ENCODE measurements around the gene ZNF469.

The ZNF469 gene

GRCh38 chr16:88426018-88426417 is 43.3 kb downstream of the ZNF469 start:
- Histone ChIP-seq H3K79me2 (ENCODE audit: low read length) (no peaks in the 10 kb centered on the region), H3K4me1 (ENCODE audit: low read length) (peaks cover 1% of the 10 kb centered on the region; the same call in 1 of the 2 replicates), H3K27ac (ENCODE audit: low read length) (no peak overlapping the region), H3K9ac (ENCODE audit: low read length) (no peak overlapping the region), H2AFZ (ENCODE audit: low read depth, low read length) (no peak overlapping the region), H3K4me2 (ENCODE audit: low read length) (no peak overlapping the region), H3K4me3 (ENCODE audit: low read length) (no peak overlapping the region), H3K9me3 (ENCODE audit: insufficient read depth, low read length) (no peaks in the 10 kb centered on the region), H3K36me3 (replicated peaks; ENCODE audit: low read depth, low read length) (no peaks in the 10 kb centered on the region), H4K20me1 (ENCODE audit: insufficient read depth, low read length) (no peaks in the 10 kb centered on the region), H3K27me3 (ENCODE audit: low read depth, low read length) (peaks cover 2% of the 10 kb centered on the region)
- TF ChIP-seq EZH2phosphoT487 (IDR thresholded peaks at IDR 0.05; ENCODE audit: low read depth) (no peak), CTCF (IDR thresholded peaks at IDR 0.05; ENCODE audit: low read depth, low read length) (no peak)

GRCh38 chr16:88427376-88427775 is 44.6 kb downstream of the ZNF469 start:
- Histone ChIP-seq H3K4me2 (ENCODE audit: low read length) (no peak overlapping the region), H3K4me3 (ENCODE audit: low read length) (no peak overlapping the region), H3K27ac (ENCODE audit: low read length) (no peak overlapping the region), H3K79me2 (ENCODE audit: low read length) (no peaks in the 10 kb centered on the region), H3K9me3 (ENCODE audit: insufficient read depth, low read length) (no peaks in the 10 kb centered on the region), H3K4me1 (ENCODE audit: low read length) (peaks cover 6% of the 10 kb centered on the region; the same call in 1 of the 2 replicates), H3K9ac (ENCODE audit: low read length) (no peak overlapping the region), H3K27me3 (ENCODE audit: low read depth, low read length) (peaks cover 11% of the 10 kb centered on the region), H4K20me1 (ENCODE audit: insufficient read depth, low read length) (no peaks in the 10 kb centered on the region), H2AFZ (ENCODE audit: low read depth, low read length) (no peak overlapping the region), H3K36me3 (replicated peaks; ENCODE audit: low read depth, low read length) (no peaks in the 10 kb centered on the region)
- TF ChIP-seq CTCF (IDR thresholded peaks at IDR 0.05; ENCODE audit: low read depth, low read length), result no peak
- TF ChIP-seq EZH2phosphoT487 (IDR thresholded peaks at IDR 0.05; ENCODE audit: low read depth), result no peak

- no peak for TF ChIP-seq CTCF (IDR thresholded peaks at IDR 0.05; ENCODE audit: low read depth, low read length)
- TF ChIP-seq EZH2phosphoT487 (IDR thresholded peaks at IDR 0.05; ENCODE audit: low read depth), result no peak
- Histone ChIP-seq H4K20me1 (ENCODE audit: insufficient read depth, low read length) (no peaks in the 10 kb centered on the region), H3K36me3 (replicated peaks; ENCODE audit: low read depth, low read length) (no peaks in the 10 kb centered on the region), H3K27me3 (ENCODE audit: low read depth, low read length) (peaks cover 11% of the 10 kb centered on the region), H3K4me3 (ENCODE audit: low read length) (no peak overlapping the region), H3K4me1 (ENCODE audit: low read length) (peaks cover 6% of the 10 kb centered on the region; the same call in 1 of the 2 replicates), H3K9ac (ENCODE audit: low read length) (no peak overlapping the region), H3K27ac (ENCODE audit: low read length) (no peak overlapping the region), H2AFZ (ENCODE audit: low read depth, low read length) (no peak overlapping the region), H3K79me2 (ENCODE audit: low read length) (no peaks in the 10 kb centered on the region), H3K4me2 (ENCODE audit: low read length) (no peak overlapping the region), H3K9me3 (ENCODE audit: insufficient read depth, low read length) (no peaks in the 10 kb centered on the region)
Measured at GRCh38 chr16:88428156-88428555, 45.4 kb downstream of the ZNF469 start.

- Histone ChIP-seq H3K27ac (ENCODE audit: low read length) (no peak overlapping the region), H3K4me3 (ENCODE audit: low read length) (no peak overlapping the region), H3K4me1 (ENCODE audit: low read length) (peaks cover 6% of the 10 kb centered on the region; the same call in 1 of the 2 replicates), H3K79me2 (ENCODE audit: low read length) (no peaks in the 10 kb centered on the region), H2AFZ (ENCODE audit: low read depth, low read length) (no peak overlapping the region), H3K9me3 (ENCODE audit: insufficient read depth, low read length) (no peaks in the 10 kb centered on the region), H3K4me2 (ENCODE audit: low read length) (no peak overlapping the region), H3K9ac (ENCODE audit: low read length) (no peak overlapping the region), H3K27me3 (ENCODE audit: low read depth, low read length) (peaks cover 11% of the 10 kb centered on the region), H4K20me1 (ENCODE audit: insufficient read depth, low read length) (no peaks in the 10 kb centered on the region), H3K36me3 (replicated peaks; ENCODE audit: low read depth, low read length) (no peaks in the 10 kb centered on the region)
- no peak for TF ChIP-seq EZH2phosphoT487 (IDR thresholded peaks at IDR 0.05; ENCODE audit: low read depth)
- no peak for TF ChIP-seq CTCF (IDR thresholded peaks at IDR 0.05; ENCODE audit: low read depth, low read length)
Measured at GRCh38 chr16:88428616-88429386, 46.0 kb downstream of the ZNF469 start.
